Stimulated activated CD8-positive, alpha-beta memory T cell treated with anti-CD3 and anti-CD28 coated beads, Interleukin-2, amount 100 ng/mL, for 1 hour (primary cell): ENCODE data around the gene ZFTA.
"Not testable (repeated sequence)": the region's sequence is repeated elsewhere in the genome, so short reads cannot be mapped to it uniquely, and the experiment has no call there.

Experiments used
- DNase-seq, 2 donors: peaks; one replicate each; pipeline ENCODE4 v3.0.0-alpha.2; 2020; ENCODE audit warnings: low read depth in 2 of 2

The ZFTA gene

DNA sequence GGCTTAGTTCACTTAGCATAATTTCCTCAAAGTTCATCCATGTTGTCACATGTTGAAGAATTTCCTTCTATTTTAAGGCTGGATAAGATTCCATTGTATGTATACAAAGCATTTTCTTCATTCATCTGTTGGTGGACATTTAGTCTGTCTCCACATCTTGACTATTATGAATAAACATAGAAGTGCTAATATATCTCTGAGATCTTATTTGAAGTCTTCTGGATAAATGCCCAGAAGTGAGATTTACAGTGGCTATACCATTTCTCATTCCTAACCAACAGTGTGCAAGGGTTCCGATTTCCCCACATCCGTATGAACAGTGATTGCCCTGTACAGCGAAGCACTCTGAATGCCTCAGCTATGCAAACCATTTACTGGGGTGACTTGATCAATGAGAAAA is 6.6 kb upstream of the ZFTA start:
- DNase-seq = no peak

DNA sequence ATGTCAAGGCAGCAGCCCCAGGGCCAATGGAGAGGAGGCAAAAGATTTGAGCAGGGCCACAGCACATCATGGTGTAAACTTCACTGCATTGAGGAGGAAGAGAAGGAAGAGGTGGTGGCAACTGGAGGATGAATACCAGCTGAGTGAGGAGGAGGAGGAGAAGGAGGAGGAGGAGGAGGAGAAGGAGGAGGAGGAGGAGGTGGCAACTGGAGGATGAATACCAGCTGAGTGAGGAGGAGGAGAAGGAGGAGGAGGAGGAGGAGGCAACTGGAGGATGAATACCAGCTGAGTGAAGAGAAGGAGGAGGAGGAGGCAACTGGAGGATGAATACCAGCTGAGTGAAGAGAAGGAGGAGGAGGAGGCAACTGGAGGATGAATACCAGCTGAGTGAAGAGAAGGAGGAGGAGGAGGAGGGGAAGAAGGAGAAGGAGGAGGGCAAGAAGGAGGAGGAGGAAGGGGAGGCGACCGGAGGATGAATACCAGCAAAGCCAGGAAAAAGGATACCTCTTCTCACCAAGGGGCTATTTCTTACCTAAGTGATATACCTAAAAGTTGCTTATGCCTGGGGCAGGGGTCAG is 3.3 kb upstream of the ZFTA start:
- not testable (repeated sequence) for DNase-seq

DNA sequence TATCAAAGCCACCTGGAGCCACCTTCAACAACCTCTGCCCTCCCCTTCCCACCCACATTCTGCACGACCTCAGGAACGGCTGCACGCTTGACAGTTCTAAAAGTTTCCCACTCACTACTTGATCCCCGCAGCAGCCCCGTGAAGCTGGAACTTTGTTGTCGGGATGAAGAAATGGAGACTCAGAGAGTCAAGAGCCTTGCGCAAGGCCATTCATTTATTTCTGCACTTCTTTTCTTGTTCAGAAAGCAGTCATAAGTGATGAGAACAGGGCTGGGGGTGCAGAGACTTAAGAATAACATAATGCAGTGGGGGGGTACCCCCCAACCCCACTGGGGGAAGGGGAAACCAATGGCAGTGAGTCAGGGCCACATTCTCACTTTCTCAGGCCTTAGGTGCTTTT is 2.2 kb upstream of the ZFTA start:
- no peak for DNase-seq

DNA sequence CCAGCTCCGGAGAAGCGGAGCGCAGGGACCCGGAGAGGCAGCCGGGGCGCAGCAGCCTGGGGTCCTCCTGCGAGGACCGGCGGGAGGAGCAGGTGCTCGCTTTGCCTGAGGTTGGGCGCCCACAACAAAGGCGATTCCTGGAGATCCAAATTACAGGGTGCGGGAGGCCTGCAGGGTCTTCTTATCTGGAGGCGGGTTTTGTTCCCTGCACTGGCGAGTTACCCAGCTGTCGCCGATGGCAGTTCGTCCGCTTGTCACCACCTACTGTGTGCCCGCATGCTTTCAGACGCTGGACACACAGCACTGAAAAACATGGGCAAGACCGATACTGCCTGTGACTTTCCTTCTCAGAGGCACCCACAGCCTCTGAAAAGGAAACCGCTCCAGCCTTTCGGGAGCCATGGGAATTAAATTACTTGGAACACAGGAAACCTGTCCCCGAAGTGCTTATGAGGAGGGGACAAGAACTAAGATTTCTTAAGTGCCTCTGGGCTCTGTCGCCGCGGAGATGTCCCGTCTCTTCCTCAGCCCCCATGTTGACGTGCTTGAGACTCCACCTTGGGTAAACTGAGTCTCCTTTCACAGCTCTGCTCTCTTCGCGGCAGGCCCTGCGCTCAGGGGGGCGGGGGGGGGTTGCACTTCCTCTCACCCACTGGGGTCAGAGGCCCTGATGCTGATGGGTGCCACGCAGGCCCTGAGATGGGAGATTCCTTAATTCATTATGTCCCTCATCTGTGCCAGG is 1.3 kb upstream of the ZFTA start:
- no peak for DNase-seq

DNA sequence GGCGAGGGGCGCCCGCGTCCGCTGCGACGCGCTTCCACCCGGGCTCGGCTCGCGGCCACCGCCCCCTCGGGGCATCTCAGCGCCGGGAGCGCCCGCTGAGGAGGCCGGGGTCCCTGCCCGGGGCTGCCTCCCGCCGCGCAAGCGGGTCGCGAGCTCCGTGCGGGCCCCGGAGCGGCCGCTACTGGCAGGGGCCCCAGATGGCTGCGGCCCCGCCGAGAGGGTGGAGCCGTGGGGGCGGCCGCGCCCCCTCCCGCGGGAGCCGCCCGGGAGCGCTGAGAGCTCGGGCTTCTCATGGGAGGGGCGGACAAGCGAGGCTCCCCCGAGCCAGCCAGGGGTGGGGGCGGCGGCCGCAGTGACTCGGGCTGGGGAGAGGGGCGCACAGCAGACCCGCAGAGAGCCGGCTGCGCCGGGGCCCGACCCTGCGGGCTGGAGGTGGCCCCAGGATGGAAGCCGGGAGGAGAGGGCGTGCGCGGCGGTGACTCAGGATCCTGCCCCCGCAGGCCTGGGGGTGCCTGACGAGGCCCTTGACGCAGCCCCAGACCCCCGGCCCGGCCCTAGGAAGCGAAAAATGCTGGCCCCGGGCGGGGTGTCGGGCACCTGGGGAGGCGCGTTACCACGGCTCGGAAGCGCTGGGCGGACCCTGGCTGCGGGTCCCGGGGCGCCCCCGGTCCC is 603 bp upstream of the ZFTA start:
- DNase-seq = no peak

DNA sequence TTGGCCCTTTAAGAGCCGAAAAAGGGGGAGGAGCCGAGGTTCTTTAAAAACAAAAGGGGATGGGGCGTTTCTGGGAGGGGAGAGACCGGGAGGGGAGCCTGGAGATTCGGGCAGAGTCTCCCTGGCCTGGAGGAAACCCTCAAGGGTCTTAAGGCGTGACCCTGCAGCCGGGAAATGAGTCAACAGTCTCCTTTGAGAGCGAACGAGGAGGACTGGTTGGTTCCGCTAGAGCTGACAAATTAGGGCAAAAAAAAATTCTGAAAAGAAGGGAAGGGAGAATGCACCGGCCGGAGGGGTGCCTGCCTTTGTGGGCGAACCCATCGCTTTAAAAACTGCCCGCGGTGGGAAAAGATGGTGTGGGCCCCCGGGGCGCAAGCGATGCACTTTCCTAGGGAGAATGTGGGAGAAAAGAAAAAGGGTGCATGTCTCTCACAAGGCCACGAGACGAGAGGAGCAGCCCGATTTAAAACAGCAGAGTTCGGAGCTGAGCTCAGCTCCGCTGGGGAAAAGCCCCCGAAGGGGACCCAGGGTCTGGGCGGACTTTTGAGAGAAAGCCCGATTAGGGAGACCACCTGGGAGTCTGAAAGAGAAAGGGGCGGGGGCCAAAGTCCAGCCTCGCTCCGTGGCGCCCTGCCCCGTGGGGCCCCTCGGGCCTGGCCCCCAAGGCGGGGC is 874 bp downstream of the ZFTA start:
- no peak for DNase-seq

DNA sequence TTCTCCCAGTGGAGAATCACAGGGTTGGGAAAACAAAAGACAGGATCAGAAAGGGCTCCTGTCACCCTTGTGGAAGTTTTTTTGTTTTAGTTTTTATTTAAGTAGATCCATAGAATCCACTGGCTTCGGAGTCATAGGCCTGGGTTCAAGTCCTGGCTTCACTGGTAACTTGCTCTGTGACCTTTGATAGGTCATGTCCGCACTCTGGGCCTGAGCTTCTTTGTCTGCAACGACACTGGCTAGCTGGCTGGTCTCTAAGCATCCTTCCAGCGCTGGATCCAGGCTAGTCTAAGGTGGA is 1.4 kb downstream of the ZFTA start:
- no peak for DNase-seq

DNA sequence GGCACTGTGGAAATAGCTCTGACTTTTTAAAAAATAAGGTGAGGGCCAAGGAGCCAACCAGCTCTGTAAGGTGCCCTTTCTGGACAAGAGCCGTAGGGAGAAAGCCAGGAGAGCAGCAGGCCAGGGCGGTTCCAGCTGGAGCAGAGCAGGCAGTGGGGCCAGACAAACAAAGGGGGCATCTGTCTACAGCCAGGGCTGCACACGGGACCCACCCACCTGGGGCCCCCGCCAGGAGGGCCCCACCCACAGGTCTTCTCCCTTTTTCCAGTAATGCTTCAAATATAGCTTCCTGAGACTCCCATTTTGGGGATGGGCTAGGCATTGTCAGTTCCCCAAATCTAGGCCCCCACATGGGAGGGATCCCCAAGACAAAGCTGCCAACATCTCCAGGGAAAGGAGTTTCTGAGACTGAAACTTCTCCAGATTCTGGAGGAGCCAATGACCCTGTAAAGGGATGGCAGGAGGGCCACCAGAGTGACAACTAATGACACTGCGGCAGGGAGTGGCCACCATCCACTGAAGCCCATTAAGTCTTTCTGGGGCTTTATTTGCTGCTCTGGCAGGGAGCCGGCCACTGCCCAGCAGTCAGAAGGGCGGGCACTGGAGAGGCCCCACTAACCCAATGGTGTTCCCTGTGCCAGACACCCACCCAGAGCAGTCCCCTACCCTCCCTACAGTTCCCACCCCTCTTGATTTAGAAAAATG is 1.9 kb downstream of the ZFTA start:
- DNase-seq = no peak

DNA sequence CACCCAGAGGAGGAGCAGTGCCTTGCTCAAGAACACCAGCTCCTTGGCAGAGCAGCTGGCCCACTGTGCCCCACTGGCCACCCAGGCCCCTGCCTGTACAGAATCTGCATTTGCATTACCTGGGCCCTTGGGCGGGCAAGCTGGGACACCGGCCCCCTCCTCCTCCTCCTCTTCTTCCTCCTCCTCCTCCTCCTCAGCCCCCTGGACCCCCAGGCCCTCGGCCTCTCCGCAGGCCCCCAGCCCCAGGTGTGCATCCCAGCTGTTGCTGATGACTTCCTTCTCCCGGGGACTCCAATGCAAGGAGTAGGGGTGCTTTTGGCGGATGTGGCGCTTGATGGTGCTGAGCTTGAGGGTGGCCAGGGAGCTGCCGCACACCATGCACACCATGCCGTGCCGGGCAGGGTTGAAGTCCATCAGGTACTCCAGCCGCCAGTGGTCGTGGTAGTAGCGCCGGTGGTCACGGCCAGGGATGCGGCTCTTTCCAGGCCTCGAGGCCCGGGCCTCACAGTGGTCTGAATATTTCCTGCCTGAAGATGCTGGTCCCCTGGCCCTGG is 2.8 kb downstream of the ZFTA start:
- DNase-seq = no peak

DNA sequence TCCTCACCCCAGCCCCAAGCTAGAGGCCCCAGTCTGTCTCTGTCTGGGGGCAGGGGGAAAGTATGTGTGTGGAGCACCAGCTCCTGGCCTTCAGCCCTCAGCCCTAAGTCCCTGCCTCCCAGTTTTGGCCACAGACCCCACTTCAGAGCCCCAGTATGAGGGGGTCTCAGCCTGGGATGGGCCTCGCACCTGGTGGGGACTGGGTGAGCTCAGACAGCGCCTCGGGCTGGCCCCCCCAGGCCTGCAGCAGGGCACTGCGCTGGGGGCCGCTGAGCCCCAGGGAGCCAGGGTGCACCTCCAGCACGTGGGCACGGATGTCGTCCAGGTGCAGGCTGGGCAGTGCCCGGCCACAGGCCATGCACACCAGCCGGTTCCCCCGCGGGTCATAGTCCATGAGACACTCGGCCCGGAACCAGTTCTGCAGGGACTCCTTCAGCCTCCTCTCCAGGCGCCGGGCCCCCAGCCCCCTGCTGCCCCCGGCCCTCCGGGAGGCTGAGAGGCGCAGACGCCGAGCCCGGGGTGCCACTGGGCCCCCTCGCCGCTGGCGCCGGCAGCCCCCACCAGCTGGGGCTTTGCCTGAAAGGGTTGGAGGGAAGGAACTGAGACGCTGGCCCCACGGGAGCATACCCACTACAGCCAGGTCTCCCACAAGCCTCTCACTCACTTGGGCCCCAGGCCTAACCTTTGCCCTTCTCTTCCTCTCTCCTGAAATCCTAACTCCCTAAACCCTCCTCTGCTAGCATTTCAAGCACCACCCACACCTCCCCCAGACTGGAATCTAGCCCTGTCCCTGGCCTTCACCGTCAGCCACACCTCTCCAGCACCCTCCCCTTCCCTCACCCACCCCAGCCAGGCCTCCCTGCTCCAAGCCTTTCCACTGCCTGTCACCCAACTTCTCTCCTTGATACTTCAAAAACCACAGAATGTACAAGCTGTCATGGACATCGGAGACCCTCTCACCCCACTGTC is 3.6 kb downstream of the ZFTA start:
- DNase-seq = no peak

DNA sequence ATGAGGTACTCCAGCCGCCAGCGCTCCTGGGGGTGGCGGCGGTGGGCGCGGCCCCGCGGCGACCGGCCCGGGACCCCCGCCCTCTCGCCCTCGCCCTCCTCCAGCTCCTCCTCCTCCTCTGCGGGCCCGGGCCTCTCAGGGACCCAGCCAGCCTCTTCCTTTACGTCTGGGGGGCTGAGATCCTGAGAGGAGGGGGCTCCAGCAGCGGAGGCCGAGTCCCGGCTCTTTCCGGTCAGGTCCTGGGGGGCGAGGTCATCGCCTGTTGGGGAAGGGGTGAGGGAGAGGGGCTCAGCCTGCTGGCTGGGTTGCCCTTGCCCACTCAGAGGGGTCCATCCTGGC is 4.3 kb downstream of the ZFTA start:
- no peak for DNase-seq

DNA sequence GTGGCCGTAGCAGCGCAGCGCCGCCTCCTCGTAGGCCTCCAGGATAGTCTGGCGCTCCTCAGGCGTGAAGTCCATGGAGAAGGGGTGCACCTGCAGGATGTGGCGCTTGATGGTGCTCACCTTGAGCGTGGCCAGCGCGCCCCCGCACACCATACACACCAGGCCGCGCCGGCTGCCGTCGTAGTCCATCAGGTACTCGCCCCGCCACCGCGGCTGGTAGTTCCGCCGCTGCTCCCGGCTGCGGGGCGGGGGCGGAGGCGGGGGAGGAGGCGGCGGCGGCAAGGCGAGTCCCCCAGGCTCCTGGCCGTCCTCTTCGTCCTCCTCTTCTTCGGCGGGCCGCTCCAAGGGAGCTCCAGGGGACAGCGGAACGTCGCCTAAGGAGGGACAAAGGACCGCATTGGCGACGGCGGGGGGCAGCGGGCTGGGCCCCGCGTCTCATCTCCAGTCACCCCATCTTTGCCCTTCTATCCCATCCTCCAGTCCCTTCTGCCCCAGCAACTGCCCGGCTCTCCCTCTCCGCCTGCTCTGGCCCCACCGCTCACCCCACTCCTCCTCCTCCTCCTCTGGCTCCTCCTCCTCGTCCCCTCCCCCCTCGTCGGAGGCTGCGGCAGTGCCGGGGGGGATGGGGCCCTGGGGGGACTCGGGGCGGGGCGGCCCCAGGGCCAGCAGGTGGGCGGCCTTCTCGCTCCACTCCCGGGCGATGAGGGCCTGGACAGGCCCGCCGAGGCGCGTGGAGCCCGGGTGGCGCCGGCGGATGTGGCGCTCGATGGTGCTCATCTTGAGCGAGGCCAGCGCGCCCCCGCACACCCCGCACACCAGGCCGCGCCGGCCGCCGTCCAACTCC is 4.9 kb downstream of the ZFTA start:
- no peak for DNase-seq

DNA sequence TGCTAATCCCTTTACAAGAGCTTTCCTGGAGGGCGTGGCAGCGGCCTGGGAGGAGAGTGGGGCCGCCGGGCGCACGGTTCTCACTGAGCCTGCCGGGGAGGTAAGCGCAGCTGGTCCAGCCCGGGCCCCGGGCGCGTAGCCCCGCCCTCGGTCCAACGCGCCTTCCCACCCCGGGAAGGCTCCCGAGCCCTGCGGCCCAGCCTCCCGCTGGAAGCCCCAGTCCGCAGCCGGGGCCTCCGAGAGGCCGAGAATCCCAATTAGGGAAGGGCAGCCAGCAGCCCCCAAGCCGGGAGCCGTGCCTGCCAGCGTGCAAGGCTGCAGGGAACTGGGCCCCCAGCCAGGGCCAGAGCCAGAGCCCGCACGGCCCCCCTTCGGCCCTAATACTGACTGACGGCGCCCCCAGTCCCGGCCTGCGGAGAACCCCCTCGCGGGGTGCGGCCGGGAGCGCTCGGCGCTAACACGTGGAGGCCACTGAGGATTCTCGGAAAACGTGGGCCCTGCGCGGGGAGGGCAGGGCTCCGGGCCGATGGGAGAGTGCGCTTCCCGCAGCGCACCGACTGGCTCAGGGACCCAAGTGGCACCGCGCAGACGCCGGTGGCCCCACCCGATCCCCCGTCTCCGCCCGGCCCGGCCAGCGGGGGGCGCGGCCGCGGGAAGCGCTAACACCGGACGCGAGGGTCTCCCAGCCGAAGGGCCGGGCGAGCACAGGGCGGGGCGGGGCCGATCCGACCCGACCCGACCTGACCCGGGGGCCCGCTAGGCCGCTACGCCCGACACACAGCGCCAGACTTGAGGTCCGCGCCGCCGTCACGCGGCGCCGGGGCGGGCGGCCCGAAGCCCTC is 5.7 kb downstream of the ZFTA start:
- DNase-seq = no peak

DNA sequence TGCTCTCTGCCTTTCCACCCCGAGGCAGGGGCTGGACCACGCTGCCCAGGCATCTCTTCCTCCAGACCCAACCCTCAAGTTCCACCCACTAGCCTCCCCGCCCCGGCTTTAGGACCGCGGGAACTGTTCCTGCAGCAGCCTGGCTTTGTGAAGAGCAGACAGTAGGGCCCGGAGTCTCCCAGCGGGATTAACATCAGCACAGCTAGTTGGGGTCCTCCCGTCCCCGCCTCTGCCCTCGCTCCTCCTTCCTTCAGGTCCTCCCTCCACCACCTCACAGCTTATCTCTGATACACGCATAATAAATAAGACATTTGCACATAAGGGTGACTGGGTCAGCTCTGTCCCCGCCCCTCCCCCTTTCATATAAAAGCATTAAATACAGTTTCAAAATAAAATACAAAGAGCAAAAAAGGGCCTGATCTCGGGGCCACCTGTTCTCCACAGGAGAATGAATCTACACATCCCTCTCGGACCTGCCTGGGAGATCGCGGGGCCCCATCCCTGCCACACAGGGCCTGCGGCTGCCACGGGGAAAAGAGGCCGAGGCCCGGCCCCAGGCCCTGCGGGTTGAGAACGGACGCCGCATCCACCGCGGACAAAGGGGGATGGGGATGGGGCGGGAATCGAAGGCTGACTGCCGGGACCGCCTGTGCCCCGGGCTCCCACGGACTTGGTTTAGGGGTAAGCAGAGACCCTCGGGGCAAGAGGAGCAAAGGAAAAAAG is 6.5 kb downstream of the ZFTA start:
- DNase-seq = no peak

DNA sequence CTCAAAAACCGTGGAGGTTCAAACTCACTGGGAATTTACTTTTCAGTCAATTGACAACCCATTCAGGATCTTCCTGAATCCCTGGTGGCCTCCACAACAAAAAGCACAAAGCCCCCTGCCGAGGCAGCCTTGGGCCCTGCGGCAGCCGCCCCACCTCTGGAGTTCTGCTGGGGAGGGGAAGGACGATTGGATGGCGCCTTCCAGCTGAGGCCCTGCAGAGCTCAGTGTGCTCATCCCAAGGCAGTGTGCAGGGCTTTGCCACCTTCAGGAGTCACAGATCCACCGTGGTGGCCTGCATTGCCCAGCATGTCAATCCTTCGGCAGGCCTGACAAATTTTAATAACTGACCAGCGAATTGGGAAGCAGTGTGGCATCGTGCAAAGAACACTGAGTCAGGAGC is 7.4 kb downstream of the ZFTA start:
- DNase-seq = no peak

DNA sequence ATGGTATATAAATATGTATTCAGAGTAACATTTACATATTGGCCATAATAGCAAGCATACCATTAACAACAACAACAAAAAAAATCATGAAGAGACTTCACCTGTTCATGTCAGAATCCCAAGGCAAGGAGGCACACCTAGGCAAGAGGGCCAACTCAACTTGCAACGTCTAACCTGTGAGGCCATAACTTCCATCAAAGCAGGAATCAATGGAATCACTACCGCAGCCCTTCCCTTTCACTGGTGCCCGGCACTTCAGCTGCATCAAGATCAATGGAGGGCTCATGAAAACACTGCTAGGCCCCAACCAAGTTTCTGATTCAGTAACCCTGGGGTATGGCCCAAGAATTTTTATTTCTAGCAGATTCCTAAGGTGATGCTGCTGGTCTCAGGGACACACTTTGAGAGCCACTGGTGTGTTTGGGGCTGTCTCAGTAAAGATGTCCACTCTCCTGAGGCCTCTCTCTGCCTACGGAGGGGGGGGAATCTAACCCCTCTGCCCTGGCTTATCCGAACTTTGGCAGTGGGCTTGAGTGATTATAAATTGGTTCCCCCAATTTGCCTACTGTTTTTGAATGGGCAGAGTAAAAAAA is 8.0 kb downstream of the ZFTA start:
- DNase-seq = no peak

DNA sequence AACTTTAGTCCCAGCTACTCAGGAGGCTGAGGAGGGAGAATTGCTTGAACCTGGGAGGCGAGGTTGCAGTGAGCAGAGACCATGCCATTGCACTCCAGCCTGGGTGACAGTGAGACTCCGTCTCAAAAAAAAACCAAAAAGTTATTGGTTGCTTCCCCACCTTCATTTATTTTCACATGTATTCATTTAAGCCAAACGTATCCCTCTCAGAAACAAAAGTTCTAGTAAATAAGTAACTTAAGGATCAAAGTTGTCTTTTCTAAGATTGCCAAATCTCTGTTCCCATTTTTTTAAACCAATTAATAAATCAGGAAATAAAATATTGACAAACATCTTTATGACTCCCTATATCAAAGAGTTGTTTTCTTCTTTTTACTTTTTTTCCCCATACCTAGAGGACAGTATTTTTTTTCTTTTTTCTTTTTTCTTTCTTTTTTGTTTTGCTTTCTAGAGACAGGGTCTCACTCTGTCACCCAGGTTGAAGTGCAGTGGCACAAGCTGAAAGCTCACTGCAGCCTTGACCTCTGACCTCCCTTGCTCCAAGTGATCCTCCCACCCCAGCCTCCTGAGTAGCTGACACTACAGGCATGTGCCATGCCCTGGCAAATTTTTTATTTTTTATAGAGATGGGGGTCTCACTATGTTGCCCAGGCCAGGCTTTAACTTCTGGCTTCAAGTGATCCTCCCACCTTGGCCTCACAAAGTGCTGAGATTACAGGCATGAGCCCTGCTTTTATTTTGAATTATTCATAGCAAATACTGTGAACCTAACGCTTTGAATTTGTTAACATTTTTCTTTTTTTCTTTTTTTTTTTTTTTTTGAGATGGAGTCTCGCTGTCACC is 11.4 kb downstream of the ZFTA start:
- DNase-seq = no peak
